Omental fat pad (tissue), 4 donors: ENCODE results near the gene PRDM5. TPM values are rescaled to one million over a fixed set of nuclear protein-coding genes. Genes with fewer than 3 reads are reported as not detected.

Experiments
- ATAC-seq: fragments of 150-250 bp; one replicate; pipeline ENCODE4 v1.9.1; 2016; ENCODE audit warnings: mild to moderate bottlenecking, moderate library complexity; ENCODE audit not compliant: low FRiP score
- DNase-seq: peaks from one replicate; pipeline ENCODE4 v3.0.0-alpha.2; 2019; ENCODE audit warnings: low spot score
- CTCF ChIP-seq, 3 donors: fragments of 450-650 bp; IDR thresholded peaks; one replicate each; pipeline ENCODE4 v1.5.1; 2016 to 2017; ENCODE audit warnings: antibody characterized with exemption in 3 of 3, mild to moderate bottlenecking in 3 of 3, moderate library complexity in 2 of 3
- total RNA-seq, 4 donors: library from RNA; depleted of rRNA; stranded (reverse); fragments of >200 nt; gene quantifications; one replicate each; pipeline ENCODE4 v1.1.0, GENCODE V29; 2016

Gene PRDM5
- total RNA-seq, 4 donors from 2014 or later = 6.0 to 18.8 (median 12.0) TPM

GRCh38 chr4:120924931-120925330, 2.4 kb upstream of the PRDM5 start:
- no peak for TF ChIP-seq CTCF (IDR thresholded peaks at IDR 0.05)
- DNase-seq (no peak), ATAC-seq (no peak)

GRCh38 chr4:120923207-120923522, 639 bp upstream of the PRDM5 start:
- no peak for DNase-seq

GRCh38 chr4:120921456-120922380, 808 bp downstream of the PRDM5 start:
- no peak for TF ChIP-seq CTCF (IDR thresholded peaks at IDR 0.05)
- peak; percentile 39 for DNase-seq
- ATAC-seq = peak; percentile 72

More at GRCh38 chr4:120923207-120923522, 639 bp upstream of the PRDM5 start:
- no peak for ATAC-seq
- no peak for TF ChIP-seq CTCF (IDR thresholded peaks at IDR 0.05)

GRCh38 chr4:120920666-120921065, 1.9 kb downstream of the PRDM5 start:
- ATAC-seq = no peak
- DNase-seq = no peak
- TF ChIP-seq CTCF (IDR thresholded peaks at IDR 0.05) = no peak

- ATAC-seq (no peak), DNase-seq (no peak)
- no peak for TF ChIP-seq CTCF (IDR thresholded peaks at IDR 0.05)
Observed at GRCh38 chr4:120919358-120919757, 3.2 kb downstream of the PRDM5 start.

- DNase-seq = no peak
- TF ChIP-seq CTCF (IDR thresholded peaks at IDR 0.05) = no peak
- ATAC-seq = no peak
Observed at GRCh38 chr4:120918788-120919187, 3.7 kb downstream of the PRDM5 start.

GRCh38 chr4:120918092-120918491, 4.4 kb downstream of the PRDM5 start:
- no peak for ATAC-seq
- DNase-seq = no peak
- TF ChIP-seq CTCF (IDR thresholded peaks at IDR 0.05) = no peak
